GM18517 (cell line): Measurements from ENCODE around the gene ARL6IP1.
"Not testable (repeated sequence)": the region's sequence is repeated elsewhere in the genome, so short reads cannot be mapped to it uniquely, and the experiment has no call there.

Experiments
- ATAC-seq: cut with Tn5 transposase; IDR thresholded peaks from one replicate; pipeline ENCODE4 v1.9.1; 2021; ENCODE audit warnings: mild to moderate bottlenecking, moderate library complexity; ENCODE audit not compliant: unreplicated experiment

ARL6IP1 gene

GRCh38 chr16:18800293-18800692, 1.1 kb downstream of the ARL6IP1 start:
- no peak for ATAC-seq

GRCh38 chr16:18799500-18799899, 1.8 kb downstream of the ARL6IP1 start:
- no peak for ATAC-seq

- ATAC-seq: no peak
These were observed 3.6 kb downstream of the ARL6IP1 start for GRCh38 chr16:18797746-18798145.

GRCh38 chr16:18796377-18796776, 5.0 kb downstream of the ARL6IP1 start:
- ATAC-seq: no peak

- no peak for ATAC-seq
These were observed 8.4 kb downstream of the ARL6IP1 start for GRCh38 chr16:18792836-18793433.

GRCh38 chr16:18789850-18790706, 11.3 kb downstream of the ARL6IP1 start, which contains the start of gene RPS15A:
Gene RPS15A, minus strand, starts transcription at chr16:18790334. Its CDS starts 1,221 bp downstream, at chr16:18789113.
- peak; percentile 90 for ATAC-seq

- no peak for ATAC-seq
These were observed 11.9 kb downstream of the ARL6IP1 start for GRCh38 chr16:18789515-18789849.

GRCh38 chr16:18788828-18789514, 12.4 kb downstream of the ARL6IP1 start:
- no peak for ATAC-seq

GRCh38 chr16:18784917-18785623, 16.3 kb downstream of the ARL6IP1 start:
- ATAC-seq: no peak

- ATAC-seq: no peak
These were observed 17.7 kb downstream of the ARL6IP1 start for GRCh38 chr16:18783430-18784341.

- ATAC-seq: no peak
These were observed 18.5 kb downstream of the ARL6IP1 start for GRCh38 chr16:18782697-18783429.

- ATAC-seq: not testable (repeated sequence)
These were observed 20.1 kb downstream of the ARL6IP1 start for GRCh38 chr16:18781232-18781631.

- not testable (repeated sequence) for ATAC-seq
These were observed 20.8 kb downstream of the ARL6IP1 start for GRCh38 chr16:18780460-18781026.

- ATAC-seq: not testable (repeated sequence)
These were observed 23.7 kb downstream of the ARL6IP1 start for GRCh38 chr16:18777664-18778063.

- ATAC-seq: not testable (repeated sequence)
These were observed 25.0 kb downstream of the ARL6IP1 start for GRCh38 chr16:18776334-18776733.

GRCh38 chr16:18774651-18775050, 26.7 kb downstream of the ARL6IP1 start:
- ATAC-seq: not testable (repeated sequence)

- not testable (repeated sequence) for ATAC-seq
These were observed 29.2 kb downstream of the ARL6IP1 start for GRCh38 chr16:18772171-18772570.

- not testable (repeated sequence) for ATAC-seq
These were observed 30.9 kb downstream of the ARL6IP1 start for GRCh38 chr16:18770336-18770962.
